HL-60 (cell line): ENCODE measurements around the gene ANGEL2.

ENCODE experiments used
- CTCF ChIP-seq: IDR thresholded peaks from one replicate; pipeline ENCODE4 v1.5.1; 2011; ENCODE audit warnings: low read length, control low read depth, inconsistent platforms; ENCODE audit not compliant: insufficient read depth
- GABPA ChIP-seq: IDR thresholded peaks from 2 replicates; pipeline ENCODE4 v1.6.1; 2012; ENCODE audit warnings: low read depth
- POLR2AphosphoS5 ChIP-seq: IDR thresholded peaks from 2 replicates; pipeline ENCODE4 v1.6.1; 2012; ENCODE audit warnings: low read depth
- REST ChIP-seq: IDR thresholded peaks from 2 replicates; pipeline ENCODE4 v1.6.1; 2012; ENCODE audit warnings: low read depth; ENCODE audit not compliant: insufficient replicate concordance

DNA sequence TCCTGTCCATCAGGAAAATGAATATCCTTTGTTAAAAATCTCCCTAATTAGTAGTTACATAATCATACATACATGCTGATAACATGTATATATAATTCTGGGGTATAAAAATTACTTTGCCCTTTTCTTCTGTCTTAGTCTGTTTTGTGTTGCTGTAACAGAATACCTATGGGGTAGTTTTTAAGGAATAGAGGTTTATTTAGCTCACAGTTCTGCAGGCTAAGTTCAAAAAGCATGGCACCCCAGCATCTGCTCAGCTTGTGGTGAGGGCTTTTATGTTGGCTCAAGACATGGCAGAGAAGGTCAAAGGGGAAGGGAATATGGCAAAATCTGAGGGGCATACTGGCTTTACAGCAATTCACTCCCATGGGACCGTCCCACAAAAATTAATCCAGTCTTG, 19.0 kb upstream of the ANGEL2 start:
- TF ChIP-seq REST (no peak), POLR2AphosphoS5 (no peak), CTCF (no peak), GABPA (no peak)
